ENCODE data around the gene PRPF40A.

Gene PRPF40A

GRCh38 chr2:152620208-152620607, 97.1 kb downstream of the PRPF40A start:
- DNase-seq (ENCODE audit: low read depth in 3 of 3) = no peak

GRCh38 chr2:152618193-152618564, 99.1 kb downstream of the PRPF40A start:
- DNase-seq (ENCODE audit: low read depth in 3 of 3) = no peak

DNA sequence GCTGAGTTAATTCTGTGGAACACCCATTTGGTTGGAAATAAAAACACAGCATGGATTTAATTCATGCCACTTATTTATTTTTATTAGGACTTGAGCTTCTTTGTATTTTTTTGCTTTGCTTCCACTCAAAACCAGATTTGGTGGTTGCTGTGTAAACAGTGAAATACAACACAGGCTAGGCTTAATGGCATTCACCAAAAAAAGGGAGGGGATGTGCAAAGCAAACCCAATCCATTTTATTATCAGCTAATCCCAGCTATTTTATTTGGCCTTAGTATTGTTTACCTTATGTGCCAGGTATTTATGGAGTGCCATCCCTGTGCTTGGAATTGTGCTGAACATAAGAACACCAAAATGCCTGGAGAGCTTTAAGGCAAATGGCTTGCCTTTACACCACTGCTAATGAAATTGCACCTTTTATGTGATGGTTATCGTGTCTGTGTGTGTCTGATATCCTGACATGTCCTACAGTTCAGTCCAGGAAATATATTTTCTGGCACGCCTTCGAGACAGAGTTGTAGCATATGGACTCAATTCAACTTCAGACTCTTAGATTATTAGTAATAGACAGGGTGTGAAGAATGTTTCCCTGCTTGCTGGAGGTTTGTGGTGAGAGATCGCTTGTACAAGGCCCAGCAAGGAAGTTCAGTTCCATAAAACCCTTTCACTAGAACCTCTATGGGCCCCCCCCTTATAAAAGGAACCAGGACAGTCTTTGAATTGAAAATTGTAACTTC, 99.6 kb downstream of the PRPF40A start:
- no peak for DNase-seq (ENCODE audit: low read depth in 3 of 3)

GRCh38 chr2:152615177-152615576, 102.1 kb downstream of the PRPF40A start:
- no peak for DNase-seq (ENCODE audit: low read depth in 3 of 3)

- no peak for DNase-seq (ENCODE audit: low read depth in 3 of 3)
Measured at GRCh38 chr2:152613235-152613634, 104.0 kb downstream of the PRPF40A start.

GRCh38 chr2:152611458-152612231, 105.6 kb downstream of the PRPF40A start:
- no peak for DNase-seq (ENCODE audit: low read depth in 3 of 3)

DNA sequence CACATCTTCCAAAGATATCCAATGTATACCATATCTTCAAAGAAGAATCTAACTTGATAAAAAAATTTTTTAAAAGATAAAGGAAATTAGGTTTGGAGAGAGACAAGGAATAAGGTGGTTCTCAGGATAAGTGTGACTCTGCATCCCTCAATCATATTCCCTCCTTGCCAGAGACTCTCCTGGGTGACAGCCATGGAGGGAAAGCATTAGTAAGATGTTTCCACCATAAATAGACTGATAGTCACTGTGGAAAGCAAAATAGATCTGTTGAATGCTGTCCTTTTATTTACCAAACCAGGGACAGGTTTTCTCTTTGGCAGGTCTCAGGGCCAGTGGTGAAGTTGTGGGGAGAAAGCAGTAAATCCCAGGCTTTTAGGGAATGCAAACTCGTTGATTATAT, 107.6 kb downstream of the PRPF40A start:
- no peak for DNase-seq (ENCODE audit: low read depth in 3 of 3)

- no peak for DNase-seq (ENCODE audit: low read depth in 3 of 3)
Measured at GRCh38 chr2:152609154-152609553, 108.1 kb downstream of the PRPF40A start.

GRCh38 chr2:152607793-152608300, 109.4 kb downstream of the PRPF40A start:
- DNase-seq (ENCODE audit: low read depth in 3 of 3) = no peak

GRCh38 chr2:152606941-152607340, 110.3 kb downstream of the PRPF40A start:
- no peak for DNase-seq (ENCODE audit: low read depth in 3 of 3)

DNA sequence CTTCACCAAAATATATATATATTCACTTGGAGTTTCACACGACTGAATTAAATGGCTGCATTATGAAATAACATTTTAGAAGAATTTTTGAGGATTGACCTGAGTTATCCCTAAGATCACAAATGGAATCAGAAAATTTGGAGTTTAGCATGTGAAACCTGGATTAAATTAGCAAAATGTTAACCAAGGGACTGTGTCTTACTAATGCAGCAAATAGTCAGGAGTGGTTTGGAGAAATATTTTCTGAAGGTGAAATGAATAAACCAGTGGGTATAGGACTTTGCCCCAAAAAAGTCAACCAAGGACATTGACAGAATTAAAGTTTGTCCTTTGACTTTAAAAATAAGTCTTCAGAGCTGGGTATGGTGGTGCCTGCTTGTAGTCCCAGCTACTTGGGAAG, 111.2 kb downstream of the PRPF40A start:
- DNase-seq (ENCODE audit: low read depth in 3 of 3) = no peak

DNA sequence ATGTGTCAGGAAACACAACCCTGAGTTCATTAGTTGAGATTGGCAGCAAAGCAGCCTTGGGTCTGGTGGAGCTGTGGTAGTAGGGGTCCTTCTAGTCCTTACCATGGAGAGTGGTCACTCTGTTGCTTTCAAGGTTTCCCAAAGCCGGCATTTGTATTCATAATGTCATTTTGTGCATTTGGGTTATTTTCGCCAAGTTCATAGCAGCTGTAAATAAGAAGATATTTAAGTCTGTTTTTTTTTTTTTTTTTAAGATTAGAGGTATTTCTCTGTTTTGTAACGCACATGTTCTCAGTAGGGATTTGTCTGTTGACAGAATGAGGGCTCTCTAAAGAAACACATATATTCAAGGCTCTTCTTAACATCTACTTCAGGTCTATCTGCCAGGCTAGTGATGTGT, 114.1 kb downstream of the PRPF40A start:
- DNase-seq (ENCODE audit: low read depth in 3 of 3) = no peak

- DNase-seq (ENCODE audit: low read depth in 3 of 3) = no peak
Measured at GRCh38 chr2:152602750-152603149, 114.5 kb downstream of the PRPF40A start.

Measured in stimulated activated CD4-positive, alpha-beta T cell treated with anti-CD3 and anti-CD28 coated beads, TNF-alpha, amount 100 ng/mL, for 24 hours (primary cell).